NCI-H2196 treated with DMSO at 0.1 percent for 48 hours (cell line): ENCODE results near the gene HSPA9.

Source experiments
- DNase-seq: peaks from one replicate; lab custom pipeline; 2025; ENCODE audit not compliant: unreplicated experiment; lab: John Stamatoyannopoulos, UW

Gene HSPA9

DNA sequence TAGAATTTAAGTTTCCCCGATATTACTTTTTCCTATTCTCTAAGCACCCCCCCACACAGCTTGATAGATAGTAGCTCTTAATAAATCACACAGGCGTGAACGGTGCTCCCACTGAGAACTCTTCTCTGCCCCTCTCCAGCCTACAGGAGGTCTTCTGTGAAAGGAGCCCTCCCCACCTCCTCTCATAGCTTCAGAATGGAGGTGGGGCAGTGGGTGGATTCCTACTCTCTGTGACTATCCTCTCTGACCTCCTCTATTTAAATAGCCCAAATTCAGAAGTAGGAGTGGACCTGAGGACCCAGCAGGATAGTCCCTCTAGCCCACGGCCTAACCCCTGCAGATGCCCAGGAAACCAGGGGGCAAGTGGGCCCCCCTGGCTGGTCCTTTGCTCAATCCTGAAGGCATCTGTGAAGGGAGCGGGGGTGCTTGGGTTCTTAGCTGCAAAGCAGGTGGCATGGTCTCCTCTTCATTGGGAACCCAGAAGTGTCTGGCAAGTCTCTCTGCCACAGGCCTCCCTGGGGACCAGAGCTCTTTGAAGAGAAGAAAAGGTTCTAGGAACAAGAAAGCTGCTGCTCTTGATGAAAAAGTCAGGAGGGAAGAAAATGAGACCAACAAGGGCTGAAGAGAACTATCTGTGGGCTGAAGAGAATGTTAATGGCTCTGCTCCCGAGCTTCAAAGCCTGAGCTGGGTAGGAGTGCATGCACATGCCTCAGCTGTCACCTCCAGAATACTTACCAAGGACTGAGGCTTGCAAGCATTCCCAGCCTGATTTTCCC is 21.1 kb upstream of the HSPA9 start:
- DNase-seq, result no peak

GRCh38 chr5:138595180-138595795 is 20.1 kb upstream of the HSPA9 start:
- no peak for DNase-seq

DNA sequence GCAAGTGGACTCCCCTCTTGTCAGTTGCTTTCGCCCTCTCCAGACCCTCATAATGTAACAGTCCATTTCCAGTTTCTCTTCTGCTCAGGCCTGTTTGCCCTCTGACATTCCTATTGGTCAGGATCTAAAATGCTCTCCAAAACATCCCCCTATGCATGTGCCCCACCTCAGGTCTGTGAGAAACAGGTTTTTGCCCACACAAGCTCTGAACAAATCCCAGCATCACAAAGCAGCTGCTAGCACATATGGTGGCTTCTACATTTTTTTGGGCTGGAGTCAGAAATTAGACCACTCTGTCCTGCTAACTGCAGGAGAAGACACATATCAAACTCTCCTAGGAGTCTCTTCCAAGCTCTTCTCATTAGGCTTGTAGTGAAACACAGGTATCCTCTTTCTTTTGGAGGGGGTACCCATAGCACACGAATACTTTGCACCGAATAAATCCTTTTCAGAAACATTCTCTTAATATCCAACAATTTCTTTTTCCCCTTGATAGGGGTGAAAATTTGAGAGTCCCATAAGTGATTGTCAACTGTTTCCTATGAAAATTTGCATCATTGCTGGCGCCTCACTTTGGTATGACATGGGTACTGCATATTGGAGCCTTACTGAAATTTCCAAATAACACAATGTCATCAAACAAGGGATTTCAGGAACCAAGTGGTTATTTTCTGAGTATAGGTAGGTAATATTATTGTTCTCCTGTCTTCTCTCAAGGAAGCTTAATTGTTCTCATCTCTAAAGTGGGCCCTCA is 19.3 kb upstream of the HSPA9 start:
- DNase-seq, result no peak

DNA sequence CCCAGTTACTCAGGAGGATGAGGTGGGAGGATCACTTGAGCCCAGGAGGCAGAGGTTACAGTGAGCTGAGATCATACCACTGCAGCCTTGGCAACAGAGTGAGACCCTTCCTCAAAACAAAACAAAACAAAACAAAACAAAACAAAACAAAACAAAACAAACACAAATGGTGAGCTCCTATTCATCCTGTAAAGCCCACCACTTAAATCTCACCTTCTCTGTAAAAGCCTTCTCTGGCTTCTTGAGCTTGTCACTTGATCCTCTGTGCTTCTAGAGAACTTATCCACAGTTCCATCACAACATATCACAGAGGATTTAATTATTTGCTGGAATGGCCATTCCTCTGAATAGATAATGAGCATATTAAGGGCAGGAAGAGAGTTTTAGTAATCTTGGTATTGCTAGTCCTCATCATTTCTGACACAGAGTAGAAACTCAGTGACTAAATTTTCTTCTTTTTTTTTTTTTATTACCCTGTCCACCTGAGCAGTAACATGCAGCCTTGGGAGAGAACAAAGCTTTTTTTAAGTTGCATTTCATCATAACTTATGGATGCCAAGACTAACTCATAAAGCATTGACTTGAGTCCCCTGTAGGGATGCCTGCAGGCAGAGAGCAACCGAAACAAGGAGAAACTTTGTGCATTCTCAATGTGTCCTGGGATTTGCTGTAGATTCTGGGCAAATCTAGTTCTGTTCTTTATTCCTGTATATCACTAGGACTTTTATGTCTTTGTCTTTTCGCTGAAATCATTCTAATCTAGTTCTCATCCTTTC is 13.0 kb upstream of the HSPA9 start:
- DNase-seq, result no peak

- no peak for DNase-seq
Observed at GRCh38 chr5:138585157-138585556, 10.0 kb upstream of the HSPA9 start.

GRCh38 chr5:138583984-138584637 is 8.9 kb upstream of the HSPA9 start:
- DNase-seq, result no peak

- DNase-seq, result no peak
Observed at GRCh38 chr5:138582959-138583358, 7.8 kb upstream of the HSPA9 start.

DNA sequence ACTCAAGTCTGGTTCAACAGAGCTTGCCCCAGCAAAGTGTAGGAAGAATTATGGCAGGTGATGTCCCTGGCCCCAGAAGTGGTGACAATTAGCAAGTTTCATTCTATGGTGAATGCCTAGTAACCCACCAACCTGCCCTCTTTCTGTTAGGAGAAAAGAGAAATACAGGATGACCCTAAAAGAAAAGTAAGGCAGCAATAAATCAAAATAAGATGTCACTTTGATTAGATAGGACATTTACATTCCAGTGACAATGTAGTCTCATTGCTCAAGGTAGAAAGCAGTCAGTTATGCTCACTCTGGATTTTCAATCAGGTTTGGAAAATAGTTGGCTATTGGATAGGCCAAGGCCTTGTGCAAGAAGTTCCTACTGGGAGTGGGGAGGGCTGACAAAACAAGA is 5.6 kb upstream of the HSPA9 start:
- DNase-seq, result no peak

- DNase-seq, result no peak
Observed at GRCh38 chr5:138580001-138580400, 4.8 kb upstream of the HSPA9 start.

GRCh38 chr5:138579517-138579863 is 4.3 kb upstream of the HSPA9 start:
- DNase-seq, result no peak

- DNase-seq, result no peak
Observed at GRCh38 chr5:138577452-138577851, 2.3 kb upstream of the HSPA9 start.

DNA sequence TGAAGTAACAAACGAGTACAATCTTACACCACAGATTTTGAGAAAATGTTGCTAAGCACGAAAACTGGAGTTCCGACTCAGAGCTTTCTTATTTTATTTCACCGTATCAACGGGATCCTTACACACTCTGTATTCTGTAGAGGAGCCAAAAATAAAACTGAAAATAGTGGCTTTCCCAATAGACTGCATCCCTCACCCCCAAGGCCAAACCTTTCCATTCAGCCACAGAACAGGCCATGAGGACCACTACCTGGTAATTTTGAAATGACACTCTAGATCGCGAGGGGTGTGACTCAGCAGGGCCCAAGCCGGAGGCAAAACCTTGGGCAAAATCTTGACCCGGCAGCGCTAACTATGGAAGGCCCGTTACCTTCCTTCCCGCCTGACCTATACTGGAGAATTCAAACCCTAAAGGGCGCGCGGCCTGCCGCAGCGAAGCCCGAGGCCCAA is 432 bp downstream of the HSPA9 start:
- no peak for DNase-seq

GRCh38 chr5:138573949-138574670 is 1.1 kb downstream of the HSPA9 start:
- DNase-seq, result no peak

DNA sequence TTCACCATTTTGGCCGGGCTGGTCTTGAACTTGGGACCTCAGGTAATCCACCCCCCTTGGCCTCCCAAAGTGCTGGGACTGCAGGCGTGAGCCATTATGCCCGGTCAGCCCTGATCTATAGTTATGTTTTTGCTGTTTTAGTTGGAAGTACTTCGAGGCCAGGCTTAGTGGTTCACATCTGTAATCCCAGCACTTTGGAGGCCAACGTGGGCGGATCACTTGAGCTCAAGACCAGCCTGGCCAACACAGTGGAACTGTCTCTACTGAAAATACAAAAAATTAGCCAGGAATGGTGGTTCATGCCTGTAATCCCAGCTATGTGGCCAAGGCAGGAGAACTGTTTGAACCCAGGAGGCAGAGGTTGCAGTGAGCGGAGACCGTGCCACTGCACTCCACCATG is 2.0 kb downstream of the HSPA9 start:
- DNase-seq, result no peak

GRCh38 chr5:138570871-138571270 is 4.3 kb downstream of the HSPA9 start:
- DNase-seq, result no peak

- DNase-seq, result no peak
Observed at GRCh38 chr5:138569782-138570181, 5.4 kb downstream of the HSPA9 start.

GRCh38 chr5:138568061-138568824 is 7.0 kb downstream of the HSPA9 start:
- DNase-seq, result no peak

DNA sequence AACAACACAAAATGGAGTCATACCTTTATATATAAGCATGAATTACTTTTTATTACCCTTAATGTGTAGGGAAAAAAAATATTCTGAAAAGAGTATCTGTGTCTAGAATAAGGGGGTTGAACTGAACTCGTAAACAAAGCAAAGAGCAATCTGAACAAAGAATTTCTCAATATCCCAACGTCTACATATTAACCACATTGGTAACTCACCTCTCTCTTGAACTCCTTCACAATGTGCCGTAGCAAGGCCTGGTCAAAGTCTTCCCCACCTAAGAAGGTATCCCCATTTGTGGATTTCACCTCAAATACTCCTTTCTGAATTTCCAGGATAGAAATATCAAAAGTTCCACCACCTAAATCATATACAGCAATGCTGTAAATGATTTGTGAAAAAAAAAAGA is 8.4 kb downstream of the HSPA9 start:
- DNase-seq, result no peak

GRCh38 chr5:138565100-138565821 is 9.9 kb downstream of the HSPA9 start:
- no peak for DNase-seq
